ENCODE data around the gene YTHDF2. TPM values are rescaled to one million over a fixed set of nuclear protein-coding genes. Genes with fewer than 3 reads are reported as not detected.

Gene YTHDF2
- total RNA-seq, 1 donor from 2014 or later: 91.9 TPM

DNA sequence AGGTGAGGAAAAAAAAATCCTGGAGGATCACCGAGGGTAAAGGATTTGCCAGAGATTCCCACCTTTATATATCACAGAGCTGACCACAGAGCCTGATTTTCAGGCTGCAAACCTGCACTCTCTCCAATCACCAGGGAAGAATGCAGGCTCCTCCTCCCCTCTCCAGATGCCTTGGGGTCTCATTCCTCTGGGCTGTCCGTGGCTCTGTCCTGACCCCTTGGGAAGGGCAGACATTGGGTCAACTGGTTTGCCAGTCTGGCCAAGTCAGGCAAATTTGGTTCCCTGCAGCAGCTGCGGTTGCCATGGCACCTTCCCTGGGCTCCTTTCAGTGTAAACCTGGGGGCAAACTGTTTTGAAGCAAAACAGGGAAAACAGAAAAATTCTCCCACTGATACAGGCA, 63.6 kb downstream of the YTHDF2 start:
- DNase-seq (ENCODE audit: low read depth, low spot score): no peak

- DNase-seq (ENCODE audit: low read depth, low spot score): no peak
Observed at GRCh38 chr1:28801461-28801860, 64.7 kb downstream of the YTHDF2 start.

- DNase-seq (ENCODE audit: low read depth, low spot score): no peak
Observed at GRCh38 chr1:28803051-28803450, 66.3 kb downstream of the YTHDF2 start.

DNA sequence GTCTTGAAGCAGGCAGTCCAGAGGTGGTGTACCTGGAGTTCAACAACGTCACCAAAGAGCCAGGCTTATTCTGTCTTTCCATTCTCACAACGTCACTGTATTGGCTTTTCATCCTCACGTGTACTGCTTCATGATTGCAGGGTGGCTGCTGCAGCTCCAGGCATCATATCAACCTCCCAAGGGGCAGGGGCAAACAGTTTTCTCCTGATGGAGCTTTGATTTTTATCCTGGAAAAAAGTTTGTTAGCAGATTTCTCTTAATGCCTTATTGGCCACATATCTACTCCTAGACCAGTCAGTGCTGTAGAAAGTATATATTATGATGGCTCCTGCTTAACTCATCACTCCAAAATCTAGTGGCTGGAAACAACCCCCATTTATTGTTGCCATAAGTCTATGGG, 66.9 kb downstream of the YTHDF2 start:
- DNase-seq (ENCODE audit: low read depth, low spot score): no peak

DNA sequence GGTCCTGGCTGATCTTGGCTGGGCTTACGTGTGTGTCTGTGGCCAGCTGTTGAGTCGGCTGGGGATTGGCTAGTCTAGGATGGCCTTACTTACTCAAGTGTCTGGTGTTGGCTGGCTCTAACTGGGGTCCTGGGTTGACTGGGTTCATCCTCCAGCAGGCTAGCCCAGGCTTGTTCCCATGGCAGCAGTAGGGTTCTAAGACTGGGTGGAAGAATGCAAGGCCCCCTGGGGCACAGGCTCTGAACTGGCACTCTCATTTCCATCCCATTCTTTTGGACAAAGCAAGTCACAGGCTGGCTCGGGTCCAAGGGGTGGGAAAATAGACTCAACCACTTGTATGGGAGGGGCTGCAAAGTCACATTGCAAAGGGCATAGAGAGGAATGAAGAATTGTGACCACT, 67.3 kb downstream of the YTHDF2 start:
- no peak for DNase-seq (ENCODE audit: low read depth, low spot score)

DNA sequence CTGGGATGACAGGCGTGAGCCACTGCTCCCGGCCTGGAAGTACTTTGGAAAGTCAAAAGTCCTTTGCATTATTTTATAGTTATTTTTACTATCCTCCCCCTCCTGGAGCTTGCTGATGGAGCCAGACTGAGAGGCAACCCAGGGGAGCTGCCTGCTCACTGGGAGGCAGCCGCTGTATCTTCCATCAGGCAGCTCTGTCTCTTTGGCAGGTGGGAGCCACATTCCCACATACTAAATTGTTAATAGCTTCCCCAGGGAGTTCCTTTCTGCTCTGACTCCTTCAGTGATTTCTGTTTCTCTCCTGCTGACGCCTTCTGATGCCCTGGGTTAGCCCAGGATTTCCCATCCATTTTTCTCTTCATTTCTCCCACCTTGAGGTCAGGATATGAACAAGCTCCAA, 70.3 kb downstream of the YTHDF2 start:
- no peak for DNase-seq (ENCODE audit: low read depth, low spot score)

DNA sequence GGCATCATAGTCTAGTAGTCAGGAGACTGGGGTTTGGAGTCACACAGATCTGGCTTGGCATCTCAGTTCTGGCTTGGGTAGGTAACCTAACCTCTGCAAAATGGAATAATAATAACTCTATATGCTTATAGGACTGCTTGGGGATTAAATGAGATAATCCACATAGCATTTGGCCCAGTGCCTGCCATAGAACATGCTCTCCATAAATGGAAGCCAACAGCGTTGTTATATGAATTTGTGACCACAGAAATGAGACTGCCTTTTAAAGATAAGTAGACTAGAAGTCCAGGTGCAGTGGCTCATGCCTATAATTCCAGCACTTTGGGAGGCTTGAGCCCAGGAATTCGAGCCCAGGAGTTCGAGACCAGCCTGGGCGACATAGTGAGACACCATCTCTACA, 71.2 kb downstream of the YTHDF2 start:
- no peak for DNase-seq (ENCODE audit: low read depth, low spot score)

GRCh38 chr1:28811369-28811765, 74.6 kb downstream of the YTHDF2 start:
- DNase-seq (ENCODE audit: low read depth, low spot score): no peak

DNA sequence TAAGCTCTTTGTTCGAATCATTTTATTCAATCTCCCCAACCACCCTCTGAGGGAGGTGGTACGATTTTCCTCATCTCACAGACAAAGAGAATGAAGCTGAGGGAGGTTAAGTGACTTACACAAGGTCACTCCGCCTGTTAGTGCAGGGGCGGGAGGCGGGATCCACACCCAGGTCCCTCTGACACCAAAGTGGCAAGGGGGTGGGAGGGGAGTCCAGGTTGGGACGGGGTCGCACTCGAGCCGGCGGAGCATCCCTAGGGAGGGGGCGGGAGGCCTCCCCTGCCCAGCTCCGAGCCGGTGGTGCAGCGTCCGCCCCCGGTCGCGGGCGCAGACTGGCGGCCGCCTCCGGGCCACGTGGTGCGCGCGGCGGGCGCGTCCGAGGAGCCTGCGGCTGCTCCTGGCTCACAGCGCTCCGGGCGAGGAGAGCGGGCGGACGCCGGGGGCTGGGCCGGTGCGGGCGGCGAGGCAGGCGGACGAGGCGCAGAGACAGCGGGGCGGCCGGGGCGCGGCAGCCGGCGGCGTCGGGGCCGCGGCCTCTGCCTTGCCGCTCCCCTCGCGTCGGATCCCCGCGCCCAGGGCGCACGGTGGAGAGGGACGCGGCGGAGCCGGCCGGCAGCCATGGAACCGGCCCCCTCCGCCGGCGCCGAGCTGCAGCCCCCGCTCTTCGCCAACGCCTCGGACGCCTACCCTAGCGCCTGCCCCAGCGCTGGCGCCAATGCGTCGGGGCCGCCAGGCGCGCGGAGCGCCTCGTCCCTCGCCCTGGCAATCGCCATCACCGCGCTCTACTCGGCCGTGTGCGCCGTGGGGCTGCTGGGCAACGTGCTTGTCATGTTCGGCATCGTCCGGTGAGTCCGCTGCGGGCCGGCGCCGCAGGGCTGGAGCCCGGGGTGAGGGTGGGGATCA, 75.3 kb downstream of the YTHDF2 start, which contains the start of gene OPRD1:
Gene OPRD1 (plus strand): TSS at position 405 of the 903 bp plus-strand sequence. CDS start 214 bp downstream, at position 619.
- DNase-seq (ENCODE audit: low read depth, low spot score): no peak

- no peak for DNase-seq (ENCODE audit: low read depth, low spot score)
Observed at GRCh38 chr1:28812669-28813468, 76.1 kb downstream of the YTHDF2 start.

- no peak for DNase-seq (ENCODE audit: low read depth, low spot score)
Observed at GRCh38 chr1:28813931-28814465, 77.3 kb downstream of the YTHDF2 start.

GRCh38 chr1:28815533-28816185, 78.9 kb downstream of the YTHDF2 start:
- no peak for DNase-seq (ENCODE audit: low read depth, low spot score)

DNA sequence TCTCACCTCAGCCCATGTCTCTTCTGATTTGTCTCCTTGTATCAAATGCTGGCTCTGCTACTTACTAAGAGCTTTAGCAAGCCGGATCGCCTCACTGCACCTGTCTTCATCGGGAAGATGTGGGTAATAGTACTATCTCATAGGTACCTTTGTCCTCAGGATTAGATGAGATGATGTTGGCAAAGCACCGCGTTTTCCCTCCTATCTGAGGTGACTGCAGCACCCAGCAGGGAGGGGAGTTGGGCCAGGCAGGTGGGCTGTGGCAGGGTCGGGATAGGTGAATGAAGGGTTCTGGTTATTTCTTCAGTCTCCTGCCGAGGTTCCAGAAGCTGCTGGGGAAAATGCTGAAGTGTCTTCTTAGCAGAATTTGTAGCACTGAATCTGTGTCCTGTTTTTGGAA, 80.4 kb downstream of the YTHDF2 start:
- no peak for DNase-seq (ENCODE audit: low read depth, low spot score)

- no peak for DNase-seq (ENCODE audit: low read depth, low spot score)
Observed at GRCh38 chr1:28819020-28819419, 82.3 kb downstream of the YTHDF2 start.

Other genes with a start within 250 kb of the YTHDF2 start
- 89.9 and 129 TPM in 2 replicates for gene RCC1, start 230.9 kb upstream of the YTHDF2 start, total RNA-seq
- 26.8 and 27.8 TPM in 2 replicates for gene TRNAU1AP, start 183.9 kb upstream of the YTHDF2 start, total RNA-seq
- 1.7 and 2.0 TPM in 2 replicates for gene RAB42, start 144.7 kb upstream of the YTHDF2 start, total RNA-seq
- 35.3 and 36.9 TPM in 2 replicates for gene TAF12, start 93.9 kb upstream of the YTHDF2 start, total RNA-seq
- gene RNU11, start 88.3 kb upstream of the YTHDF2 start, total RNA-seq: not detected in 2 replicates
- gene GMEB1, start 68.2 kb upstream of the YTHDF2 start, total RNA-seq: 8.4 and 12.7 TPM in 2 replicates
- gene OPRD1, start 75.2 kb downstream of the YTHDF2 start, total RNA-seq: not detected in 2 replicates
- gene EPB41, start 177.6 kb downstream of the YTHDF2 start, total RNA-seq: 18.6 and 32.8 TPM in 2 replicates